HTERT RPE-1 (cell line): Measurements from ENCODE around the gene S100A13.

Source experiments
- in situ Hi-C: fragments of 300-500 bp; cut with MboI; formaldehyde crosslinking; loops from 4 replicates; pipeline ENCODE4 v1.14.3; 2020; ENCODE audit warnings: low sequenced_read_pairs

Gene S100A13

GRCh38 chr1:153627715-153628626 lies 666 bp upstream of the S100A13 start, which contains the start of gene S100A1:
S100A1 (plus strand) TSS chr1:153628434; CDS start chr1:153630522, 2,088 bp downstream.
- in situ Hi-C loops: no loop called here

GRCh38 chr1:153626477-153626903 lies 815 bp downstream of the S100A13 start:
- in situ Hi-C loops: no loop called here

GRCh38 chr1:153624965-153625611 lies 2.2 kb downstream of the S100A13 start:
- in situ Hi-C loops: no loop called here

GRCh38 chr1:153623101-153623500 lies 4.2 kb downstream of the S100A13 start:
- in situ Hi-C loops: no loop called here

- in situ Hi-C loops: no loop called here
Measured at GRCh38 chr1:153619171-153619570, 8.1 kb downstream of the S100A13 start.

GRCh38 chr1:153617663-153618062 lies 9.6 kb downstream of the S100A13 start:
- in situ Hi-C loops: no loop called here

GRCh38 chr1:153616917-153617311 lies 10.4 kb downstream of the S100A13 start:
- in situ Hi-C loops: no loop called here

GRCh38 chr1:153616144-153616916 lies 11.0 kb downstream of the S100A13 start, which contains the start of gene S100A14:
S100A14 (minus strand) TSS chr1:153616325; CDS start chr1:153615858, 467 bp downstream.
- in situ Hi-C loops: no loop called here

- in situ Hi-C loops: no loop called here
Measured at GRCh38 chr1:153615406-153615805, 11.9 kb downstream of the S100A13 start.

- in situ Hi-C loops: no loop called here
Measured at GRCh38 chr1:153614906-153615305, 12.4 kb downstream of the S100A13 start.

- in situ Hi-C loops: no loop called here
Measured at GRCh38 chr1:153614189-153614900, 13.0 kb downstream of the S100A13 start.

GRCh38 chr1:153613406-153613805 lies 13.9 kb downstream of the S100A13 start:
- in situ Hi-C loops: no loop called here

GRCh38 chr1:153612755-153613331 lies 14.5 kb downstream of the S100A13 start, which contains the start of gene S100A16:
S100A16 (minus strand) TSS chr1:153613137; CDS start chr1:153608151, 4,986 bp downstream.
- in situ Hi-C loops: no loop called here

GRCh38 chr1:153612111-153612754 lies 15.1 kb downstream of the S100A13 start:
- in situ Hi-C loops: no loop called here

GRCh38 chr1:153611356-153611755 lies 15.9 kb downstream of the S100A13 start:
- in situ Hi-C loops: no loop called here

- in situ Hi-C loops: no loop called here
Measured at GRCh38 chr1:153610811-153611301, 16.4 kb downstream of the S100A13 start.

GRCh38 chr1:153610334-153610733 lies 17.0 kb downstream of the S100A13 start:
- in situ Hi-C loops: no loop called here

GRCh38 chr1:153609585-153609907 lies 17.8 kb downstream of the S100A13 start:
- in situ Hi-C loops: no loop called here
